Smooth muscle cell (in vitro differentiated cells): ENCODE data around the gene WDR33. TPM values are rescaled to one million over a fixed set of nuclear protein-coding genes. Genes with fewer than 3 reads are reported as not detected.

Experiments used
- DNase-seq: peaks from one replicate; lab custom pipeline; 2025; ENCODE audit not compliant: unreplicated experiment; lab: John Stamatoyannopoulos, UW
- H2AFZ ChIP-seq: fragments of 200-600 bp; sonication (generic); 2 replicates; pipeline ENCODE4 v1.6.0; 2016; ENCODE audit warnings: antibody characterized with exemption, low read depth, mild to moderate bottlenecking
- H3F3A ChIP-seq: fragments of 200-600 bp; sonication (generic); 2 replicates; pipeline ENCODE4 v1.6.0; 2017; ENCODE audit warnings: antibody characterized with exemption, low read depth
- H3K27ac ChIP-seq: fragments of 200-600 bp; sonication (generic); 2 replicates; pipeline ENCODE4 v1.5.1; 2016; ENCODE audit warnings: low read depth, mild to moderate bottlenecking
- H3K27me3 ChIP-seq: fragments of 200-600 bp; sonication (generic); 2 replicates; pipeline ENCODE4 v1.6.1; 2016; ENCODE audit warnings: low read depth, mild to moderate bottlenecking
- H3K36me3 ChIP-seq: fragments of 200-600 bp; sonication (generic); 2 replicates; pipeline ENCODE4 v1.5.1; 2016; ENCODE audit warnings: low read depth
- H3K4me1 ChIP-seq: fragments of 200-600 bp; sonication (generic); 2 replicates; pipeline ENCODE4 v1.5.1; 2016; ENCODE audit warnings: low read depth
- H3K4me2 ChIP-seq: fragments of 200-600 bp; sonication (generic); 2 replicates; pipeline ENCODE4 v1.6.0; 2016; ENCODE audit warnings: mild to moderate bottlenecking
- H3K4me3 ChIP-seq: fragments of 200-600 bp; sonication (generic); 2 replicates; pipeline ENCODE4 v1.5.1; 2016; ENCODE audit warnings: mild to moderate bottlenecking
- H3K79me2 ChIP-seq: fragments of 200-600 bp; sonication (generic); 2 replicates; pipeline ENCODE4 v1.6.0; 2016; ENCODE audit warnings: low read depth, mild to moderate bottlenecking
- H3K9ac ChIP-seq: fragments of 200-600 bp; sonication (generic); 2 replicates; pipeline ENCODE4 v1.6.0; 2016; ENCODE audit warnings: low read depth
- H3K9me3 ChIP-seq: fragments of 200-600 bp; sonication (generic); replicated peaks from 2 replicates; pipeline ENCODE4 v1.5.1; 2016; ENCODE audit warnings: low read depth
- H4K20me1 ChIP-seq: fragments of 200-600 bp; sonication (generic); 2 replicates; pipeline ENCODE4 v1.6.0; 2016; ENCODE audit warnings: low read depth
- WGBS: methylation state at CpG from one replicate; pipeline ENCODE4 v1.1.7; 2016; ENCODE audit warnings: low lambda C conversion rate; 5-methylcytosine and 5-hydroxymethylcytosine counted together
- polyA plus RNA-seq: library from polyadenylated mRNA; unstranded; fragments of >200 nt; fragmentation: Nextera tagmentation; extraction: Ambion mirVana; gene quantifications from 2 replicates; pipeline ENCODE4 v1.2.1, GENCODE V29; 2016
- total RNA-seq: library from RNA; depleted of rRNA; stranded (reverse); fragments of >200 nt; gene quantifications from 2 replicates; pipeline ENCODE4 v1.2.3, GENCODE V29; 2014
- TF ChIP-seq, protein P1 (sequence below): fragments of 200-600 bp; sonication (generic); IDR thresholded peaks from 2 replicates; pipeline ENCODE4 v1.5.1; 2017; ENCODE audit warnings: borderline replicate concordance, mild to moderate bottlenecking, antibody characterized with exemption; ENCODE audit not compliant: insufficient read depth, poor library complexity, severe bottlenecking

Gene WDR33
- total and polyA plus RNA-seq, 2 experiments from 2014 or later = 30.4 to 43.3 TPM

DNA sequence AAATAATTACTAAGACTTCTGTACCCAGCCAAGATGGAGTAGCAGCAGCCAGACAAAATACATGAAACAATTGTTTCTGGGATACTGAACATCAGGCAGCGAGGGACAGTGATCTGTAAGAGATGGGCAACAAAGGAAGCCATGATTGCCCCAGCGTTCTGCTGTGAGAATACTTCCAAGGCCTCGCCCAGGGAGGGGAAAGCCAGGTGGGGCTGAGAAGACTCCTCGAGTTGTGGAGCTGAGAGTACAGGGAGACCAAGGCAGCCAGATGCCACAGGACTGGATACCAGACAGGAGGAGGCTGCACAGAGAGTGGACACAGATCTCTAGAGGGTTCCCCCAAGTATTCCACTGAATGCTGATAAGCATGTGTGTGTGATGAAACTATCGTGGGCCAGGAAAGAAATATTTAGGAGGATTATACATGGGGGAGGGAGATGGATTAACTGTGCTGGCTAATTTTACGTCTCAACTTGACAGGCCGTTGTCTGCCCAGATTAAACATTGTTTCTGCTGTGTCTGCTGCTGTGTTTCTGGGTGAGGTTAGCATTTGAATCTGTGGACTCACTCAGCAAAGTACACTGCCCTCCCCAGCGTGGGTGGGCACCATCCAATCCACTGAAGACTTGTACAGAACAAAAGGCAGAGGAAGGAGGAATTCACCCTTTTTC is 125.4 kb downstream of the WDR33 start:
- 37% methylated on average over 8 of the region's 8 CpGs for WGBS
- no peak overlapping the region for H3K4me3 ChIP-seq
- H3K9me3 ChIP-seq = peaks cover 5% of the 10 kb centered on the region
- H3K4me2 ChIP-seq = peak overlapping the region; percentile 6
- peaks cover 16% of the 10 kb centered on the region for H3K4me1 ChIP-seq
- no peaks in the 10 kb centered on the region for H4K20me1 ChIP-seq
- H3F3A ChIP-seq = peaks cover 30% of the 10 kb centered on the region
- H3K9ac ChIP-seq = no peak overlapping the region
- H3K79me2 ChIP-seq = no peaks in the 10 kb centered on the region
- TF ChIP-seq, protein P1, sequence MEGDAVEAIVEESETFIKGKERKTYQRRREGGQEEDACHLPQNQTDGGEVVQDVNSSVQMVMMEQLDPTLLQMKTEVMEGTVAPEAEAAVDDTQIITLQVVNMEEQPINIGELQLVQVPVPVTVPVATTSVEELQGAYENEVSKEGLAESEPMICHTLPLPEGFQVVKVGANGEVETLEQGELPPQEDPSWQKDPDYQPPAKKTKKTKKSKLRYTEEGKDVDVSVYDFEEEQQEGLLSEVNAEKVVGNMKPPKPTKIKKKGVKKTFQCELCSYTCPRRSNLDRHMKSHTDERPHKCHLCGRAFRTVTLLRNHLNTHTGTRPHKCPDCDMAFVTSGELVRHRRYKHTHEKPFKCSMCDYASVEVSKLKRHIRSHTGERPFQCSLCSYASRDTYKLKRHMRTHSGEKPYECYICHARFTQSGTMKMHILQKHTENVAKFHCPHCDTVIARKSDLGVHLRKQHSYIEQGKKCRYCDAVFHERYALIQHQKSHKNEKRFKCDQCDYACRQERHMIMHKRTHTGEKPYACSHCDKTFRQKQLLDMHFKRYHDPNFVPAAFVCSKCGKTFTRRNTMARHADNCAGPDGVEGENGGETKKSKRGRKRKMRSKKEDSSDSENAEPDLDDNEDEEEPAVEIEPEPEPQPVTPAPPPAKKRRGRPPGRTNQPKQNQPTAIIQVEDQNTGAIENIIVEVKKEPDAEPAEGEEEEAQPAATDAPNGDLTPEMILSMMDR = no peak
- H2AFZ ChIP-seq = no peak overlapping the region
- H3K27me3 ChIP-seq = no peaks in the 10 kb centered on the region
- no peaks in the 10 kb centered on the region for H3K36me3 ChIP-seq
- no peak for DNase-seq
- peak overlapping the region; percentile 37 for H3K27ac ChIP-seq

DNA sequence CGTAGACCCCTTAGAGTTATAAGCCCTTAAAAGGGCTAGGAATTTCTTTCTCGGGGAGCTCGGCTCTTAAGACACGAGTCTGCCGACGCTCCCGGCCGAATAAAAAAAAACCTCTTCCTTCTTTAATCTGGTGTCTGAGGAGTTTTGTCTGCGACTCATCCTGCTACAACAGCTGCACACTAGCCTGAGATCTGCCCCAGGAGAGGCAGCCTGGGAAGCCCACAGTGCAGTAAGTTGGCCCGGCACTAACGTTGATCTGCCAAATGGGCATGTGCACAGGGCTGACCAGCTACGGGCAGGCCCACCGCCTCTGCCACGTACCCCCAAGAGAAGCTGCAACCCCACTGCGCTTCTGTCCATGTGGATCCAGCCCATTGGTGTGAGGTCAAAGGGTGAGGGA is 127.2 kb downstream of the WDR33 start:
- Histone ChIP-seq H4K20me1 (no peaks in the 10 kb centered on the region), H3K4me3 (no peak overlapping the region), H3K79me2 (no peaks in the 10 kb centered on the region), H3F3A (peaks cover 30% of the 10 kb centered on the region), H3K27ac (peak overlapping the region; percentile 78), H3K4me2 (peak overlapping the region; percentile 64), H3K36me3 (no peaks in the 10 kb centered on the region), H3K9me3 (peaks cover 5% of the 10 kb centered on the region), H3K27me3 (no peaks in the 10 kb centered on the region), H3K4me1 (peaks cover 16% of the 10 kb centered on the region), H3K9ac (no peak overlapping the region), H2AFZ (peak overlapping the region; percentile 1)
- DNase-seq = no peak
- WGBS = 46% methylated on average over 15 of the region's 15 CpGs
- TF ChIP-seq, protein P1 = no peak

DNA sequence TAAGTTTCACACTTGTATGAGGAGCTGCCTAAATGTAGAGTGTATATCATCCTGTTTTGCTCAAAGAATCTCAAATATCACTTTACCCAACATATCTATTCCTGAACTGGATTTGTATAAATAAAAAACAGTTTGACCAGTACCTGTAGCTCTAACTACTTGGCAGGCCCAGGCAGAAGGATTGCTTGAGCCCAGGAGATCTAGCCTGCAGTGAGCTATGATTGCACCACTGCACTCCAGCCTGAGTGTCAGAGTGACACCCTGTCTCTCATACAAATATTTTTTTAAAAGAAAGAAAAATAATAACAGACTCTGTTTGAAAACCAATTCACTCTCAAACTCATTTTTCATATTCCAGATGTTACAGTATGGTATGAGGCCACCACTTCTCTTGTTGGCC is 127.9 kb downstream of the WDR33 start:
- H3K9ac ChIP-seq = no peak overlapping the region
- H4K20me1 ChIP-seq = no peaks in the 10 kb centered on the region
- no peak for DNase-seq
- peak overlapping the region; percentile 64 for H3K4me2 ChIP-seq
- H3K9me3 ChIP-seq = no peaks in the 10 kb centered on the region
- H3K27ac ChIP-seq = peak overlapping the region; percentile 78
- TF ChIP-seq, protein P1 = no peak
- no peak overlapping the region for H3K4me3 ChIP-seq
- H3F3A ChIP-seq = peaks cover 30% of the 10 kb centered on the region
- H3K36me3 ChIP-seq = no peaks in the 10 kb centered on the region
- H3K4me1 ChIP-seq = peaks cover 16% of the 10 kb centered on the region
- no peak overlapping the region for H2AFZ ChIP-seq
- H3K27me3 ChIP-seq = peaks cover 2% of the 10 kb centered on the region
- H3K79me2 ChIP-seq = no peaks in the 10 kb centered on the region
